Stomach (tissue), 9 donors: Measurements from ENCODE around the gene BBLN. TPM values are rescaled to one million over a fixed set of nuclear protein-coding genes. Genes with fewer than 3 reads are reported as not detected.

ENCODE experiments used
- DNase-seq, 2 donors: peaks; one replicate each; pipeline versions ENCODE4 v3.0.0 to v3.0.0-alpha.2; 2013 to 2019
- H3K27ac ChIP-seq, 5 donors: fragments of 200-600 bp in 4 of 5; sonication (generic) in 4 of 5; one replicate each; pipeline ENCODE4 v1.5.1; 2013 to 2019; ENCODE audit warnings: mild to moderate bottlenecking in 1 of 5, moderate library complexity in 1 of 5
- H3K27me3 ChIP-seq, 3 donors: fragments of 200-600 bp; sonication (generic); one replicate each; pipeline ENCODE4 v1.5.1; 2017 to 2019; ENCODE audit warnings: mixed run types in 1 of 3
- H3K36me3 ChIP-seq, 4 donors: fragments of 200-600 bp; sonication (generic); 1 replicate in 3 of 4; 2 replicates in 1 of 4; pipeline ENCODE4 v1.5.1; 2016 to 2019
- H3K4me1 ChIP-seq, 4 donors: fragments of 200-600 bp; sonication (generic); one replicate each; pipeline ENCODE4 v1.5.1; 2016 to 2019
- H3K4me3 ChIP-seq, 4 donors: fragments of 200-600 bp; sonication (generic) in 3 of 4; one replicate each; pipeline ENCODE4 v1.5.1; 2016 to 2019; ENCODE audit warnings: mild to moderate bottlenecking in 1 of 4
- H3K9me3 ChIP-seq, 4 donors: fragments of 200-600 bp; sonication (generic); one replicate each; pipeline ENCODE4 v1.5.1; 2016 to 2019
- EP300 ChIP-seq: sonication (generic); formaldehyde crosslinking; IDR thresholded peaks from one replicate; pipeline ENCODE4 v1.6.1; 2017; ENCODE audit warnings: antibody characterized with exemption
- POLR2A ChIP-seq, 4 donors: fragments of 450-650 bp; IDR thresholded peaks; one replicate each; pipeline ENCODE4 v1.6.1; 2016; ENCODE audit warnings: antibody characterized with exemption in 4 of 4, control low read depth in 2 of 4, mild to moderate bottlenecking in 1 of 4, moderate library complexity in 1 of 4
- POLR2AphosphoS5 ChIP-seq, 3 donors: sonication (generic); formaldehyde crosslinking; IDR thresholded peaks; one replicate each; pipeline ENCODE4 v1.6.1; 2016; ENCODE audit warnings: antibody characterized with exemption in 3 of 3
- WGBS, 5 donors: extraction: QIAGEN DNeasy Blood & Tissue Kit in 3 of 5; methylation state at CpG; one replicate each; pipeline versions ENCODE4 v1.1.5 to v1.1.7; 2013 to 2018; 5-methylcytosine and 5-hydroxymethylcytosine counted together
- intact Hi-C: fragments of 100-400 bp; cut with DNase I; formaldehyde crosslinking; loops from one replicate; pipeline ENCODE4 v1.15.1; 2023; ENCODE audit warnings: low total_unique reads
- polyA plus RNA-seq, 3 donors: library from polyadenylated mRNA; stranded (reverse); fragments of 200-250 nt; gene quantifications; one replicate each; pipeline ENCODE4 v1.2.3, GENCODE V29; 2013
- total RNA-seq, 5 donors: library from RNA; depleted of rRNA; stranded (reverse); fragments of >200 nt; gene quantifications; one replicate each; pipeline versions ENCODE4 v1.1.0 to v1.2.3, GENCODE V29; 2014 to 2016
- TF ChIP-seq, protein P1 (sequence below), 7 experiments: fragments of 450-650 bp in 4 of 7; fragments of 200-600 bp in 3 of 7; sonication (generic) in 3 of 7; IDR thresholded peaks; one replicate each; pipeline ENCODE4 v1.5.1; 2016 to 2019; ENCODE audit warnings: antibody characterized with exemption in 7 of 7, control low read depth in 2 of 7, mild to moderate bottlenecking in 1 of 7
- donor health status: healthy with polysubstance abuse.
- donor health status: Bipolar disorder and iron deficiency.
- donor health status: healthy.

BBLN gene
- total and polyA plus RNA-seq, 8 donors, result 17.8 to 193 (median 147) TPM; not detected in 1

DNA sequence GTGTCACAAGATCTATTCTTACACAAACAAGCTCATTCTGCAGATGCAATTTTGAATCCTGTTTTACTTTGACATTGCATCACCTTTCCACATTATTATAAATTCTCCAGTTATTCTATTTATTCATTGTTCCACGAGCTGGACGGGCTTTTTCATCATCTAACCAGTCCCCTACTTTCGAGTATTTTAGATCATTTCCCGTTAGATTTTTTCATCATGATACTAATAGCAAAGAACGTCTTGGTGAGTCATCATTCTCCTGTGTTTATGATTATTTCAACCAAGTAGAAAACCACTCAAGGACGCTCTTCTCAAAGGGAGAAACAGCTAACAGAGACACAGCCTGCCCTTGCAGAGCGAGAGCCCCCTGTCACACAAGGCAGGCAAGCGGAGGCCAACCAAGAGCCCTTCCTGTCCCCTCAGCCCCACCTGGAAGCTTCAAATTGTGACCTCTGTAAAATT, 15.1 kb downstream of the BBLN start:
- TF ChIP-seq POLR2AphosphoS5 (IDR thresholded peaks at IDR 0.05) (no peak), EP300 (no peak), POLR2A (IDR thresholded peaks at IDR 0.05) (no peak)
- TF ChIP-seq, protein P1, sequence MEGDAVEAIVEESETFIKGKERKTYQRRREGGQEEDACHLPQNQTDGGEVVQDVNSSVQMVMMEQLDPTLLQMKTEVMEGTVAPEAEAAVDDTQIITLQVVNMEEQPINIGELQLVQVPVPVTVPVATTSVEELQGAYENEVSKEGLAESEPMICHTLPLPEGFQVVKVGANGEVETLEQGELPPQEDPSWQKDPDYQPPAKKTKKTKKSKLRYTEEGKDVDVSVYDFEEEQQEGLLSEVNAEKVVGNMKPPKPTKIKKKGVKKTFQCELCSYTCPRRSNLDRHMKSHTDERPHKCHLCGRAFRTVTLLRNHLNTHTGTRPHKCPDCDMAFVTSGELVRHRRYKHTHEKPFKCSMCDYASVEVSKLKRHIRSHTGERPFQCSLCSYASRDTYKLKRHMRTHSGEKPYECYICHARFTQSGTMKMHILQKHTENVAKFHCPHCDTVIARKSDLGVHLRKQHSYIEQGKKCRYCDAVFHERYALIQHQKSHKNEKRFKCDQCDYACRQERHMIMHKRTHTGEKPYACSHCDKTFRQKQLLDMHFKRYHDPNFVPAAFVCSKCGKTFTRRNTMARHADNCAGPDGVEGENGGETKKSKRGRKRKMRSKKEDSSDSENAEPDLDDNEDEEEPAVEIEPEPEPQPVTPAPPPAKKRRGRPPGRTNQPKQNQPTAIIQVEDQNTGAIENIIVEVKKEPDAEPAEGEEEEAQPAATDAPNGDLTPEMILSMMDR (IDR thresholded peaks at IDR 0.05), result no peak
- intact Hi-C loops, result no loop called here
- Histone ChIP-seq H3K27ac (peak overlapping the region in 2 of 5 donors; percentile 8 to 43), H3K4me1 (peaks cover 0 to 9% (median 0%) of the 10 kb centered on the region in 4 donors), H3K4me3 (no peak overlapping the region), H3K27me3 (no peaks in the 10 kb centered on the region), H3K9me3 (no peaks in the 10 kb centered on the region), H3K36me3 (peaks cover 44 to 99% (median 81%) of the 10 kb centered on the region in 4 donors)
- 66 to 84% (median 81%) methylated on average over 8 of the region's 8 CpGs for WGBS, 5 donors
- DNase-seq, result no peak

- Histone ChIP-seq H3K27ac (peak overlapping the region in 1 of 5 donors; percentile 43), H3K36me3 (peaks cover 47 to 99% (median 82%) of the 10 kb centered on the region in 4 donors), H3K9me3 (no peaks in the 10 kb centered on the region), H3K4me1 (peaks cover 0 to 9% (median 0%) of the 10 kb centered on the region in 4 donors), H3K27me3 (no peaks in the 10 kb centered on the region), H3K4me3 (no peak overlapping the region)
- 86 to 100% (median 93%) methylated on average over 1 to 2 of the region's 2 CpGs for WGBS, 5 donors
- intact Hi-C loops, result no loop called here
- no peak for DNase-seq
- TF ChIP-seq, protein P1 (IDR thresholded peaks at IDR 0.05), result no peak
Measured at GRCh38 chr9:128175726-128176125, 15.7 kb downstream of the BBLN start.

DNA sequence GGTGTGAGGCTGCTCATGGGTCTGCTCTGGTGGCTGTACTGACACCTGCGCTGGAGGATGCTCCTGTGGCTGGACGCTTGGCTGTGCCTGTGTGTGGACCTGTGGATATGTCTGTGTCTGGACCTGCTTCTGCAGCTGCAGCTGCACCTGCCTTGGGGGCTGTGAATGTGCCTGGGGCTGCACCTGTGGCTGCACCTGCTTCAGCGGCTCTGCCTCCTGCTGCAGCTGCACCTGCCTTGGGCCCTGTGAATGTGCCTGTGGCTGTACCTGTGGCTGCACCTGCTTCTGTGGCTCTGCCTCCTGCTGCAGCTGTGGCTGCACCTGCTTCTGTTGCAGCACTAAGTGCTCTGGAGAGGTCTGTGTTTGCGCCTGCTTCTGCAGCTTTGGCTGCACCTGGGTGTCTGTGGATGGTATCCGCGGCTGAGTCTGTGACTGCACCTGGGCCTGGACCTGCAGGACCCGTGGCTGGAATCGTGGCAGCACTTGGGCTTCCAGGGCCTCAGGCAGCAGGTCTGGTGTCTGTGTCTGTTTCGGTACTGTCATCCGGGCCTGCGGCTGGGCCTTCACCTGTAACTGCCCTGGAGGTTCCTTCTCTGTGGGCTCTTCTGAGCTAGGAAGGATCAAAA, 18.9 kb downstream of the BBLN start:
- Histone ChIP-seq H3K27me3 (no peaks in the 10 kb centered on the region), H3K9me3 (no peaks in the 10 kb centered on the region), H3K4me3 (no peak overlapping the region), H3K36me3 (peaks cover 54 to 90% (median 89%) of the 10 kb centered on the region in 4 donors), H3K4me1 (peaks cover 0 to 9% (median 0%) of the 10 kb centered on the region in 4 donors), H3K27ac (no peak overlapping the region)
- DNase-seq, result no peak
- intact Hi-C loops, result no loop called here
- WGBS, 5 donors, result 98 to 100% (median 99%) methylated on average over 3 to 11 of the region's 11 CpGs
- TF ChIP-seq, protein P1 (IDR thresholded peaks at IDR 0.05), result no peak
- no peak for TF ChIP-seq POLR2A (IDR thresholded peaks at IDR 0.05)
- no peak for TF ChIP-seq EP300
- TF ChIP-seq POLR2AphosphoS5 (IDR thresholded peaks at IDR 0.05), result no peak

GRCh38 chr9:128180001-128180400, 19.9 kb downstream of the BBLN start:
- TF ChIP-seq POLR2AphosphoS5 (IDR thresholded peaks at IDR 0.05), result no peak
- TF ChIP-seq POLR2A (IDR thresholded peaks at IDR 0.05), result no peak
- TF ChIP-seq, protein P1 (IDR thresholded peaks at IDR 0.05), result no peak
- TF ChIP-seq EP300, result no peak
- Histone ChIP-seq H3K36me3 (peaks cover 59 to 89% (median 89%) of the 10 kb centered on the region in 4 donors), H3K27me3 (no peaks in the 10 kb centered on the region), H3K27ac (no peak overlapping the region), H3K4me3 (no peak overlapping the region), H3K9me3 (no peaks in the 10 kb centered on the region), H3K4me1 (peaks cover 0 to 9% (median 0%) of the 10 kb centered on the region in 4 donors)
- intact Hi-C loops, result no loop called here
- no peak for DNase-seq
- 90 to 99% (median 95%) methylated on average over 7 to 8 of the region's 8 CpGs for WGBS, 5 donors
